Activated CD4-positive, alpha-beta memory T cell treated with anti-CD3 and anti-CD28 coated beads, Interleukin-2, amount 10 ng/mL, durations not matched to agents 7 days and 5 days (primary cell): Measurements from ENCODE around the gene CEACAM19. TPM values are rescaled to one million over a fixed set of nuclear protein-coding genes. Genes with fewer than 3 reads are reported as not detected.
"Not testable (repeated sequence)": the region's sequence is repeated elsewhere in the genome, so short reads cannot be mapped to it uniquely, and the experiment has no call there.

Experiments used
- CTCF ChIA-PET: fragments of 350-600 bp; sonication (Branson Sonifier 250); formaldehyde crosslinking; loops from one replicate; lab custom pipeline; 2021; ENCODE audit warnings: antibody characterized with exemption, inconsistent platforms; lab: Charles Lee
- POLR2A ChIA-PET: fragments of 350-600 bp; sonication (Branson Sonifier 250); formaldehyde crosslinking; loops from one replicate; lab custom pipeline; 2021; ENCODE audit warnings: antibody characterized with exemption; lab: Charles Lee
- DNase-seq: peaks from one replicate; pipeline ENCODE4 v3.0.0-alpha.2; 2020
- H3K27ac Mint-ChIP-seq: one replicate; pipeline ENCODE4 v1.8.0; 2021; ENCODE audit warnings: mild to moderate bottlenecking, mixed read lengths
- H3K27me3 Mint-ChIP-seq: one replicate; pipeline ENCODE4 v1.8.0; 2021; ENCODE audit warnings: mixed read lengths
- H3K36me3 Mint-ChIP-seq: one replicate; pipeline ENCODE4 v1.8.0; 2021; ENCODE audit warnings: low read depth, mixed read lengths
- H3K4me1 Mint-ChIP-seq: one replicate; pipeline ENCODE4 v1.8.0; 2021; ENCODE audit warnings: mixed read lengths
- H3K4me3 Mint-ChIP-seq: one replicate; pipeline ENCODE4 v1.8.0; 2021; ENCODE audit warnings: mild to moderate bottlenecking, mixed read lengths
- H3K9me3 Mint-ChIP-seq: one replicate; pipeline ENCODE4 v1.8.0; 2021; ENCODE audit warnings: mixed read lengths
- total RNA-seq, 2 experiments: library from RNA; stranded (reverse); gene quantifications; one replicate each; pipeline ENCODE4 v1.2.3, GENCODE V29; 2021

Gene CEACAM19
- total RNA-seq, 2 experiments from 2014 or later = 0.30 TPM; not detected in 1

GRCh38 chr19:44698492-44699201, 27.4 kb downstream of the CEACAM19 start, which contains the start of gene CEACAM16:
Gene CEACAM16 (plus strand): TSS chr19:44699151. CDS start chr19:44701457, 2,306 bp downstream.
- Mint-ChIP-seq H3K4me1 (peaks cover 6% of the 10 kb centered on the region), H3K4me3 (no peak within 1 kb of the TSS), H3K9me3 (no peaks in the 10 kb centered on the region), H3K36me3 (no peaks in the 10 kb centered on the region), H3K27ac (no peak within 1 kb of the TSS), H3K27me3 (peaks cover 5% of the 10 kb centered on the region)
- ChIA-PET CTCF (no interaction called here), POLR2A (no interaction called here)
- DNase-seq = no peak

GRCh38 chr19:44700547-44700946, 29.3 kb downstream of the CEACAM19 start:
- Mint-ChIP-seq H3K27ac (no peak overlapping the region), H3K36me3 (no peaks in the 10 kb centered on the region), H3K4me3 (no peak overlapping the region), H3K9me3 (no peaks in the 10 kb centered on the region), H3K4me1 (no peaks in the 10 kb centered on the region), H3K27me3 (peaks cover 2% of the 10 kb centered on the region)
- POLR2A ChIA-PET = no interaction called here
- DNase-seq = no peak
- CTCF ChIA-PET = interaction anchor here (1.4 kb wide), 1 partner anchor 70 kb away, joined by 9 read pairs; no protein-coding TSS in a partner anchor

- no peaks in the 10 kb centered on the region for H3K4me1 Mint-ChIP-seq
- H3K4me3 Mint-ChIP-seq = no peak overlapping the region
- ChIA-PET POLR2A (no interaction called here), CTCF (no interaction called here)
- H3K36me3 Mint-ChIP-seq = no peaks in the 10 kb centered on the region
- no peak overlapping the region for H3K27ac Mint-ChIP-seq
- no peak for DNase-seq
- H3K9me3 Mint-ChIP-seq = no peaks in the 10 kb centered on the region
- peaks cover 2% of the 10 kb centered on the region for H3K27me3 Mint-ChIP-seq
These were observed 29.9 kb downstream of the CEACAM19 start for GRCh38 chr19:44701228-44701627.

GRCh38 chr19:44702551-44703176, 31.4 kb downstream of the CEACAM19 start:
- Mint-ChIP-seq H3K36me3 (no peaks in the 10 kb centered on the region), H3K4me1 (no peaks in the 10 kb centered on the region), H3K27ac (no peak overlapping the region), H3K27me3 (peaks cover 2% of the 10 kb centered on the region), H3K4me3 (no peak overlapping the region), H3K9me3 (no peaks in the 10 kb centered on the region)
- DNase-seq = no peak
- CTCF ChIA-PET = interaction anchor here (1.2 kb wide), 1 partner anchor 14 kb away, joined by 3 read pairs; no protein-coding TSS in a partner anchor
- POLR2A ChIA-PET = no interaction called here

- Mint-ChIP-seq H3K27ac (no peak overlapping the region), H3K27me3 (peaks cover 2% of the 10 kb centered on the region), H3K9me3 (no peaks in the 10 kb centered on the region), H3K36me3 (no peaks in the 10 kb centered on the region), H3K4me3 (no peak overlapping the region), H3K4me1 (no peaks in the 10 kb centered on the region)
- CTCF ChIA-PET = interaction anchor here (1.2 kb wide), 1 partner anchor 14 kb away, joined by 3 read pairs; no protein-coding TSS in a partner anchor
- DNase-seq = no peak
- POLR2A ChIA-PET = no interaction called here
These were observed 32.2 kb downstream of the CEACAM19 start for GRCh38 chr19:44703336-44704078.

- POLR2A ChIA-PET = no interaction called here
- CTCF ChIA-PET = no interaction called here
- H3K4me3 Mint-ChIP-seq = no peak overlapping the region
- no peak for DNase-seq
- H3K27me3 Mint-ChIP-seq = peaks cover 3% of the 10 kb centered on the region
- no peak overlapping the region for H3K27ac Mint-ChIP-seq
- no peaks in the 10 kb centered on the region for H3K9me3 Mint-ChIP-seq
- no peaks in the 10 kb centered on the region for H3K36me3 Mint-ChIP-seq
- H3K4me1 Mint-ChIP-seq = no peaks in the 10 kb centered on the region
These were observed 33.7 kb downstream of the CEACAM19 start for GRCh38 chr19:44704982-44705381.

- Mint-ChIP-seq H3K4me1 (peaks cover 1% of the 10 kb centered on the region), H3K27me3 (peaks cover 3% of the 10 kb centered on the region), H3K4me3 (no peak overlapping the region), H3K9me3 (no peaks in the 10 kb centered on the region), H3K27ac (no peak overlapping the region), H3K36me3 (no peaks in the 10 kb centered on the region)
- CTCF ChIA-PET = interaction anchor here (1.3 kb wide), 1 partner anchor 19 kb away, joined by 3 read pairs; no protein-coding TSS in a partner anchor
- POLR2A ChIA-PET = no interaction called here
- no peak for DNase-seq
These were observed 34.3 kb downstream of the CEACAM19 start for GRCh38 chr19:44705502-44706010.

- Mint-ChIP-seq H3K27ac (no peak overlapping the region), H3K4me1 (peaks cover 4% of the 10 kb centered on the region), H3K9me3 (no peaks in the 10 kb centered on the region), H3K27me3 (peaks cover 3% of the 10 kb centered on the region), H3K4me3 (no peak overlapping the region), H3K36me3 (no peaks in the 10 kb centered on the region)
- POLR2A ChIA-PET = no interaction called here
- CTCF ChIA-PET = interaction anchor here (1.3 kb wide), 1 partner anchor 17 kb away, joined by 3 read pairs; no protein-coding TSS in a partner anchor
- DNase-seq = no peak
These were observed 35.4 kb downstream of the CEACAM19 start for GRCh38 chr19:44706506-44707236.

GRCh38 chr19:44707794-44708193, 36.5 kb downstream of the CEACAM19 start:
- Mint-ChIP-seq H3K4me1 (peaks cover 4% of the 10 kb centered on the region), H3K27me3 (peaks cover 3% of the 10 kb centered on the region), H3K9me3 (no peaks in the 10 kb centered on the region), H3K36me3 (no peaks in the 10 kb centered on the region), H3K27ac (no peak overlapping the region), H3K4me3 (no peak overlapping the region)
- ChIA-PET CTCF (no interaction called here), POLR2A (no interaction called here)
- no peak for DNase-seq

- POLR2A ChIA-PET = no interaction called here
These were observed 37.7 kb downstream of the CEACAM19 start for GRCh38 chr19:44708940-44709339.

GRCh38 chr19:44709434-44710266, 38.4 kb downstream of the CEACAM19 start:
- H3K27me3 Mint-ChIP-seq, H3K36me3 Mint-ChIP-seq, H3K4me1 Mint-ChIP-seq, H3K4me3 Mint-ChIP-seq, H3K9me3 Mint-ChIP-seq, H3K27ac Mint-ChIP-seq, POLR2A ChIA-PET, DNase-seq: not testable (repeated sequence)
- CTCF ChIA-PET = interaction anchor here (3.4 kb wide), 1 partner anchor 14 kb away, joined by 13 read pairs; no protein-coding TSS in a partner anchor

More at GRCh38 chr19:44708940-44709339, 37.7 kb downstream of the CEACAM19 start:
- H3K4me1 Mint-ChIP-seq = peaks cover 4% of the 10 kb centered on the region
- H3K4me3 Mint-ChIP-seq = no peak overlapping the region
- H3K27me3 Mint-ChIP-seq = peaks cover 3% of the 10 kb centered on the region
- no peaks in the 10 kb centered on the region for H3K9me3 Mint-ChIP-seq
- DNase-seq = no peak
- no peaks in the 10 kb centered on the region for H3K36me3 Mint-ChIP-seq
- H3K27ac Mint-ChIP-seq = no peak overlapping the region
- CTCF ChIA-PET = no interaction called here
